Measurements from ENCODE around the gene NHEJ1.

- no peak for TF ChIP-seq CTCF (conservative IDR thresholded peaks at IDR 0.05; ENCODE audit: low read length)
- no peak for TF ChIP-seq EZH2phosphoT487 (IDR thresholded peaks at IDR 0.05; ENCODE audit: borderline replicate concordance, low read depth, low read length)
Observed at GRCh38 chr2:219168526-219168925, 7.9 kb upstream of the NHEJ1 start.
